Measurements from ENCODE around the gene RNF11. TPM values are rescaled to one million over a fixed set of nuclear protein-coding genes. Genes with fewer than 3 reads are reported as not detected.

The RNF11 gene
- polyA plus RNA-seq, 1 donor from 2014 or later: 210 TPM

- Histone ChIP-seq H3K27ac (ENCODE audit: low read length) (no peak overlapping the region), H3K27me3 (ENCODE audit: insufficient read depth, low read depth, low read length) (no peaks in the 10 kb centered on the region)
These were observed 32.8 kb upstream of the RNF11 start for GRCh38 chr1:51203121-51203873.

GRCh38 chr1:51203874-51204245 lies 32.2 kb upstream of the RNF11 start:
- H4K20me1 ChIP-seq (ENCODE audit: insufficient read depth): no peaks in the 10 kb centered on the region
- H3K9ac ChIP-seq (ENCODE audit: low read length): no peak overlapping the region
- H3K9me3 ChIP-seq (ENCODE audit: low read length): no peaks in the 10 kb centered on the region
- no peaks in the 10 kb centered on the region for H3K79me2 ChIP-seq (replicated peaks; ENCODE audit: insufficient read depth, low read length)
- H3K9me2 ChIP-seq (ENCODE audit: insufficient read depth, low read length): no peaks in the 10 kb centered on the region
- H3K4me2 ChIP-seq (ENCODE audit: low read length): no peak overlapping the region
- no peak overlapping the region for H2AFZ ChIP-seq (ENCODE audit: low read depth, low read length)
- no peak overlapping the region for H3K27ac ChIP-seq (ENCODE audit: low read length)
- H3K36me3 ChIP-seq (ENCODE audit: insufficient read depth, low read length): no peaks in the 10 kb centered on the region
- no peaks in the 10 kb centered on the region for H3K27me3 ChIP-seq (ENCODE audit: insufficient read depth, low read depth, low read length)
- no peak overlapping the region for H3K4me3 ChIP-seq (ENCODE audit: low read length)
- no peaks in the 10 kb centered on the region for H3F3A ChIP-seq (ENCODE audit: insufficient read depth, low read length, poor library complexity, severe bottlenecking)
- TF ChIP-seq CTCF (IDR thresholded peaks at IDR 0.05; ENCODE audit: poor library complexity, severe bottlenecking): no peak
- TF ChIP-seq EP300 (conservative IDR thresholded peaks at IDR 0.05; ENCODE audit: poor library complexity, severe bottlenecking): no peak
- TF ChIP-seq MXI1 (conservative IDR thresholded peaks at IDR 0.05; ENCODE audit: poor library complexity, severe bottlenecking): no peak
- no peak for TF ChIP-seq EZH2 (IDR thresholded peaks at IDR 0.05; ENCODE audit: borderline replicate concordance, insufficient read depth, low read length, poor library complexity, severe bottlenecking)
- no peak for TF ChIP-seq TAF1 (IDR thresholded peaks at IDR 0.05; ENCODE audit: low read depth)

More at GRCh38 chr1:51203121-51203873, 32.8 kb upstream of the RNF11 start:
- Histone ChIP-seq H2AFZ (ENCODE audit: low read depth, low read length) (no peak overlapping the region), H3F3A (ENCODE audit: insufficient read depth, low read length, poor library complexity, severe bottlenecking) (no peaks in the 10 kb centered on the region), H3K4me3 (ENCODE audit: low read length) (no peak overlapping the region), H3K79me2 (replicated peaks; ENCODE audit: insufficient read depth, low read length) (no peaks in the 10 kb centered on the region), H3K9me2 (ENCODE audit: insufficient read depth, low read length) (no peaks in the 10 kb centered on the region), H3K36me3 (ENCODE audit: insufficient read depth, low read length) (no peaks in the 10 kb centered on the region), H4K20me1 (ENCODE audit: insufficient read depth) (no peaks in the 10 kb centered on the region), H3K9me3 (ENCODE audit: low read length) (no peaks in the 10 kb centered on the region), H3K9ac (ENCODE audit: low read length) (no peak overlapping the region), H3K4me2 (ENCODE audit: low read length) (no peak overlapping the region)
- TF ChIP-seq SMC3 (conservative IDR thresholded peaks at IDR 0.05; ENCODE audit: poor library complexity): no peak
- TF ChIP-seq CTCF (IDR thresholded peaks at IDR 0.05; ENCODE audit: poor library complexity, severe bottlenecking): no peak
- TF ChIP-seq POLR2AphosphoS5 (IDR thresholded peaks at IDR 0.05): no peak
- TF ChIP-seq TAF1 (IDR thresholded peaks at IDR 0.05; ENCODE audit: low read depth): no peak
- TF ChIP-seq RAD21 (conservative IDR thresholded peaks at IDR 0.05): no peak
- no peak for TF ChIP-seq EP300 (conservative IDR thresholded peaks at IDR 0.05; ENCODE audit: poor library complexity, severe bottlenecking)
- no peak for TF ChIP-seq EZH2 (IDR thresholded peaks at IDR 0.05; ENCODE audit: borderline replicate concordance, insufficient read depth, low read length, poor library complexity, severe bottlenecking)
- no peak for TF ChIP-seq MXI1 (conservative IDR thresholded peaks at IDR 0.05; ENCODE audit: poor library complexity, severe bottlenecking)
- TF ChIP-seq REST (IDR thresholded peaks at IDR 0.05; ENCODE audit: borderline replicate concordance): no peak
